DOHH2 (cell line): Measurements from ENCODE around the gene SMPDL3A.

Experiments
- H3F3A ChIP-seq: fragments of 200-600 bp; sonication (generic), shearing (Covaris generic); 2 replicates; pipeline ENCODE4 v1.6.0; 2016; ENCODE audit warnings: antibody characterized with exemption, mild to moderate bottlenecking; ENCODE audit not compliant: control insufficient read depth, insufficient read depth
- H3K27ac ChIP-seq: fragments of 200-600 bp; sonication (generic); 2 replicates; pipeline ENCODE4 v1.5.1; 2014; ENCODE audit warnings: low read depth, mild to moderate bottlenecking, low read length, moderate library complexity
- H3K27me3 ChIP-seq: fragments of 200-600 bp; sonication (generic); 2 replicates; pipeline ENCODE4 v1.6.1; 2014; ENCODE audit warnings: mild to moderate bottlenecking, low read length, mixed read lengths; ENCODE audit not compliant: control insufficient read depth
- H3K36me3 ChIP-seq: fragments of 200-600 bp; sonication (generic); 2 replicates; pipeline ENCODE4 v1.6.1; 2014; ENCODE audit warnings: mild to moderate bottlenecking, low read length, moderate library complexity, mixed read lengths; ENCODE audit not compliant: control insufficient read depth
- H3K4me1 ChIP-seq: fragments of 200-600 bp; sonication (generic); 2 replicates; pipeline ENCODE4 v1.6.1; 2014; ENCODE audit warnings: mild to moderate bottlenecking, low read length, mixed read lengths; ENCODE audit not compliant: control insufficient read depth
- H3K4me2 ChIP-seq: fragments of 200-600 bp; sonication (generic); 2 replicates; pipeline ENCODE4 v1.6.0; 2014; ENCODE audit warnings: mild to moderate bottlenecking, low read length, moderate library complexity
- H3K4me3 ChIP-seq: fragments of 200-600 bp; sonication (generic); 2 replicates; pipeline ENCODE4 v1.5.1; 2014; ENCODE audit warnings: mild to moderate bottlenecking, low read length, mixed read lengths
- H3K79me2 ChIP-seq: fragments of 200-600 bp; sonication (generic); 2 replicates; pipeline ENCODE4 v1.6.1; 2014; ENCODE audit warnings: mild to moderate bottlenecking, low read length, mixed read lengths; ENCODE audit not compliant: control insufficient read depth
- H3K9me2 ChIP-seq: fragments of 200-600 bp; sonication (generic); replicated peaks from 2 replicates; pipeline ENCODE4 v1.6.1; 2014; ENCODE audit warnings: mild to moderate bottlenecking, low read length, mixed read lengths; ENCODE audit not compliant: control insufficient read depth
- H3K9me3 ChIP-seq: fragments of 200-600 bp; sonication (generic); 2 replicates; pipeline ENCODE4 v1.6.1; 2014; ENCODE audit warnings: antibody characterized with exemption, low read length, mixed read lengths; ENCODE audit not compliant: control insufficient read depth, insufficient read depth
- H4K20me1 ChIP-seq: fragments of 200-600 bp; sonication (generic); 2 replicates; pipeline ENCODE4 v1.6.0; 2014; ENCODE audit warnings: low read depth, mild to moderate bottlenecking, antibody characterized with exemption, low read length, moderate library complexity; ENCODE audit not compliant: control insufficient read depth, insufficient read depth
- EZH2phosphoT487 ChIP-seq: fragments of 200-600 bp; sonication (generic); IDR thresholded peaks from 2 replicates; pipeline ENCODE4 v1.6.1; 2017; ENCODE audit warnings: borderline replicate concordance, mild to moderate bottlenecking, antibody characterized with exemption, low read length, moderate library complexity, mixed read lengths
- TF ChIP-seq, protein P1 (sequence below): fragments of 200-600 bp; sonication (generic); IDR thresholded peaks from one replicate; pipeline ENCODE4 v1.5.1; 2014; ENCODE audit warnings: antibody characterized with exemption, mild to moderate bottlenecking, low read depth, low read length; ENCODE audit not compliant: poor library complexity, severe bottlenecking

Gene SMPDL3A

DNA sequence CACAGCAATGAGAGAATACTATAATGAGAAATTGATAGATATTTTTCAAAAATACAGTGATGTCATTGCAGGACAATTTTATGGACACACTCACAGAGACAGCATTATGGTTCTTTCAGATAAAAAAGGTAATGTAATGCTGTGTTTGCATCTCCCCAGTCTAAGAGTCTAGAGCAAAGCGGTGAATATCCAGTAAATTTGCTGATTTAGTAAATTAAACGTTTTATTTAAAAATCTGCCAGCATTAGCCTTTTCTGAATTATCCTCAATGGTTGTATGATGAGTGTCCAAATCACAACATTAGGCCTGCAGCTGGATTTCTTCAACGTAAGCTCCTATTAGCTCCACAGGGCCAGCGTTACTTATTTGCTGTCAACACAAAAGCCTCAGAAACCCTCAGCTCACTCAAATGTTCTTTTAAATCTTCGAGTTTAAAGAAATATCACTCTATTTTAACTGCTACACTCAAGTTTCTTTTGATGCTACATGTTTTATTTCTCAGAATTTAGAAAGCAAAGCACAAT, 16.0 kb downstream of the SMPDL3A start:
- no peaks in the 10 kb centered on the region for H3K36me3 ChIP-seq
- H3K27ac ChIP-seq = no peak overlapping the region
- TF ChIP-seq, protein P1, sequence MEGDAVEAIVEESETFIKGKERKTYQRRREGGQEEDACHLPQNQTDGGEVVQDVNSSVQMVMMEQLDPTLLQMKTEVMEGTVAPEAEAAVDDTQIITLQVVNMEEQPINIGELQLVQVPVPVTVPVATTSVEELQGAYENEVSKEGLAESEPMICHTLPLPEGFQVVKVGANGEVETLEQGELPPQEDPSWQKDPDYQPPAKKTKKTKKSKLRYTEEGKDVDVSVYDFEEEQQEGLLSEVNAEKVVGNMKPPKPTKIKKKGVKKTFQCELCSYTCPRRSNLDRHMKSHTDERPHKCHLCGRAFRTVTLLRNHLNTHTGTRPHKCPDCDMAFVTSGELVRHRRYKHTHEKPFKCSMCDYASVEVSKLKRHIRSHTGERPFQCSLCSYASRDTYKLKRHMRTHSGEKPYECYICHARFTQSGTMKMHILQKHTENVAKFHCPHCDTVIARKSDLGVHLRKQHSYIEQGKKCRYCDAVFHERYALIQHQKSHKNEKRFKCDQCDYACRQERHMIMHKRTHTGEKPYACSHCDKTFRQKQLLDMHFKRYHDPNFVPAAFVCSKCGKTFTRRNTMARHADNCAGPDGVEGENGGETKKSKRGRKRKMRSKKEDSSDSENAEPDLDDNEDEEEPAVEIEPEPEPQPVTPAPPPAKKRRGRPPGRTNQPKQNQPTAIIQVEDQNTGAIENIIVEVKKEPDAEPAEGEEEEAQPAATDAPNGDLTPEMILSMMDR = no peak
- no peak for TF ChIP-seq EZH2phosphoT487
- no peaks in the 10 kb centered on the region for H3K79me2 ChIP-seq
- H3K9me3 ChIP-seq = no peaks in the 10 kb centered on the region
- no peaks in the 10 kb centered on the region for H3K27me3 ChIP-seq
- no peaks in the 10 kb centered on the region for H3F3A ChIP-seq
- H3K4me3 ChIP-seq = no peak overlapping the region
- H4K20me1 ChIP-seq = no peaks in the 10 kb centered on the region
- no peaks in the 10 kb centered on the region for H3K4me1 ChIP-seq
- H3K4me2 ChIP-seq = no peak overlapping the region
- no peaks in the 10 kb centered on the region for H3K9me2 ChIP-seq

DNA sequence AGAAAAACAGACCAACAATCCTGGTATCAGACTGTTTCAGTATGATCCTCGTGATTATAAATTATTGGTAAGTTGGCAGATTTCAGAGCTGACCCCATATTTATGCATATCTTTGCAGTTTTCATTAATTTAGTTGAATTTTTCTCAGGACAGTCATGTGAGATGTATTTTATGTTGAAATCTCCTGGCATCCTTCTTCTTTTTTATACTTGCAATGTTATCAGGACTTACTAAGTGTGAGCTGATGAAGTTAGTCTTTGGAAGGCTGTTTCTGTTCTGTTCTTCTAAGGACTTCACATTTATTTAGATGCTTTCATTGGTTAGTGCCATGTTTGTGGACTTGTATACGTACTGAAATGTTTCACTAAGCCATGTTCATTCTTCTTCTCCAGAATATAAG, 17.2 kb downstream of the SMPDL3A start:
- no peak for TF ChIP-seq EZH2phosphoT487
- H3K9me3 ChIP-seq = no peaks in the 10 kb centered on the region
- no peaks in the 10 kb centered on the region for H3K79me2 ChIP-seq
- H4K20me1 ChIP-seq = no peaks in the 10 kb centered on the region
- no peaks in the 10 kb centered on the region for H3F3A ChIP-seq
- H3K36me3 ChIP-seq = no peaks in the 10 kb centered on the region
- no peaks in the 10 kb centered on the region for H3K4me1 ChIP-seq
- H3K4me2 ChIP-seq = no peak overlapping the region
- H3K9me2 ChIP-seq = no peaks in the 10 kb centered on the region
- no peak overlapping the region for H3K4me3 ChIP-seq
- H3K27me3 ChIP-seq = no peaks in the 10 kb centered on the region
- H3K27ac ChIP-seq = no peak overlapping the region

DNA sequence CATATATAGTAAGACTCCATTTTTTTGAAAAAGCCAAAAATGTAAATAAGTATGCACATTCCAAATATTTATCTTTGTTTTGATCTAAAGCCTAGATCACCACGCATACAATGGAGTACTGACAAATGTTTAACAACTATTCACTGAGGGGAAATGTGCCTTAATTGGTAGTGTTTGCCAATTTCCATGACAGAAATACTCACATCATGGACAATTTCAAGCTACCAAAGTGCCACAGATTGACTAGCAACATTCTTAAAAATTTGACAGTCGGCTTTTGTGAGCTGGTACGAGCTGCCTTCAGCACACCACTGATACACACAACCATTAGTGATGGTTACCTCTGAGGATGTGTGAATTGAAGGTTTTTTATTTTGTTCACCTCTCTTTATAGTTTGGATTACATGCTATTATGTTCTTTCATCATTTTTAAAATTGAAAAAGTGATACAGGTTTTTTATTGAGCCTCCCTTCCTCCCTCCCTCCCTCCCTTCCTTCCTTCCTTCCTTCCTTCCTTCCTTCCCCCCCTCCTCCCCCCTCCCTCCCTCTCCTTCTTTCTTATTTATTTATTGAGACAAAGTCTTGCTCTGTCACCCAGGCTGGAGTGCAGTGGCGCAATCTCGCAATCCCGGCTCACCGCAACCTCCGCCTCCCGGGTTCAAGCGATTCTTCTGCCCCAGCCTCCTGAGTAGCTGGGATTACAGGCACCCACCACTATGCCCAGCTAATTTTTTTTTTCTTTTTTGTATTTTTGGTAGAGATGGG, 19.2 kb downstream of the SMPDL3A start:
- Histone ChIP-seq H3K4me3 (no peak overlapping the region), H3K4me1 (no peaks in the 10 kb centered on the region), H3K27ac (no peak overlapping the region), H3K4me2 (no peak overlapping the region), H3K9me2 (no peaks in the 10 kb centered on the region), H4K20me1 (no peaks in the 10 kb centered on the region), H3K36me3 (no peaks in the 10 kb centered on the region), H3K27me3 (no peaks in the 10 kb centered on the region), H3K9me3 (no peaks in the 10 kb centered on the region), H3F3A (no peaks in the 10 kb centered on the region), H3K79me2 (no peaks in the 10 kb centered on the region)
- no peak for TF ChIP-seq EZH2phosphoT487
- TF ChIP-seq, protein P1 = no peak

DNA sequence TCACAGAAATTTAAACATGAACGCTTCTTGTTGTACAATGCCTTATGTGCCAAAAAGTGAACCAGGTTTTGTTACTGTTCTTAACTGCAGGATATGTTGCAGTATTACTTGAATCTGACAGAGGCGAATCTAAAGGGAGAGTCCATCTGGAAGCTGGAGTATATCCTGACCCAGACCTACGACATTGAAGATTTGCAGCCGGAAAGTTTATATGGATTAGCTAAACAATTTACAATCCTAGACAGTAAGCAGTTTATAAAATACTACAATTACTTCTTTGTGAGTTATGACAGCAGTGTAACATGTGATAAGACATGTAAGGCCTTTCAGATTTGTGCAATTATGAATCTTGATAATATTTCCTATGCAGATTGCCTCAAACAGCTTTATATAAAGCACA, 19.9 kb downstream of the SMPDL3A start:
- Histone ChIP-seq H3F3A (no peaks in the 10 kb centered on the region), H3K36me3 (no peaks in the 10 kb centered on the region), H3K4me2 (no peak overlapping the region), H3K9me2 (no peaks in the 10 kb centered on the region), H4K20me1 (no peaks in the 10 kb centered on the region), H3K9me3 (no peaks in the 10 kb centered on the region), H3K27me3 (no peaks in the 10 kb centered on the region), H3K4me3 (no peak overlapping the region), H3K79me2 (no peaks in the 10 kb centered on the region), H3K4me1 (no peaks in the 10 kb centered on the region), H3K27ac (no peak overlapping the region)
- TF ChIP-seq EZH2phosphoT487 = no peak
- TF ChIP-seq, protein P1 = no peak
